ENCODE data around the gene GUCY2D. TPM values are rescaled to one million over a fixed set of nuclear protein-coding genes. Genes with fewer than 3 reads are reported as not detected.
A peak's percentile ranks its signal among the peaks of the same experiment; 100 is the strongest.

GUCY2D gene
- total RNA-seq, 3 donors from 2014 or later (not counting 1 experiment from before 2014, with no cell fraction given), result not detected

- ATAC-seq (peak; percentile 69 to 79 (median 77)), DNase-seq (peak; percentile 37 to 60)
- Mint-ChIP-seq H3K9me3 (no peaks in the 10 kb centered on the region), H3K36me3 (no peaks in the 10 kb centered on the region), H3K4me3 (peak overlapping the region; percentile 66), H3K27ac (peak overlapping the region; percentile 52 to 80), H3K4me1 (peaks cover 23 to 36% of the 10 kb centered on the region in 2 donors), H3K27me3 (ENCODE audit: low read depth in 2 of 2) (peaks cover 8 to 28% of the 10 kb centered on the region in 2 donors)
- intact Hi-C loops (cut with micrococcal nuclease), result loop anchor here (2.0 to 5.0 kb wide), 4 partner anchors 16 to 234 kb away; no protein-coding TSS in a partner anchor
- no peak for TF ChIP-seq CTCF (IDR thresholded peaks at IDR 0.05)
- Histone ChIP-seq H3K9me3 (ENCODE audit: control insufficient read depth, insufficient read depth, low read length) (no peaks in the 10 kb centered on the region), H3K4me1 (ENCODE audit: control insufficient read depth, insufficient read depth, low read length) (peaks cover 30% of the 10 kb centered on the region), H3K36me3 (ENCODE audit: control insufficient read depth, insufficient read depth, low read length) (no peaks in the 10 kb centered on the region), H3K4me3 (ENCODE audit: low read length) (no peak overlapping the region), H3K27me3 (ENCODE audit: control insufficient read depth, insufficient read depth, low read length) (peaks cover 5% of the 10 kb centered on the region), H3K27ac (ENCODE audit: low read length) (peak overlapping the region; percentile 54)
- WGBS (ENCODE audit: insufficient coverage), result 20% methylated on average over 14 of the region's 14 CpGs
Observed at GRCh38 chr17:8056232-8056975, 54.0 kb downstream of the GUCY2D start.

- intact Hi-C loops (cut with micrococcal nuclease), result loop anchor here (1.0 to 5.0 kb wide), 7 partner anchors 16 to 314 kb away; no protein-coding TSS in a partner anchor
- Histone ChIP-seq H3K27me3 (ENCODE audit: control insufficient read depth, insufficient read depth, low read length) (peaks cover 5% of the 10 kb centered on the region), H3K36me3 (ENCODE audit: control insufficient read depth, insufficient read depth, low read length) (no peaks in the 10 kb centered on the region), H3K9me3 (ENCODE audit: control insufficient read depth, insufficient read depth, low read length) (no peaks in the 10 kb centered on the region), H3K4me3 (ENCODE audit: low read length) (no peak overlapping the region), H3K4me1 (ENCODE audit: control insufficient read depth, insufficient read depth, low read length) (peaks cover 30% of the 10 kb centered on the region), H3K27ac (ENCODE audit: low read length) (no peak overlapping the region)
- Mint-ChIP-seq H3K4me3 (peak overlapping the region; percentile 66), H3K9me3 (no peaks in the 10 kb centered on the region), H3K36me3 (no peaks in the 10 kb centered on the region), H3K27me3 (ENCODE audit: low read depth in 2 of 2) (peaks cover 13 to 35% of the 10 kb centered on the region in 2 donors), H3K27ac (peak overlapping the region in 1 of 2 donors; percentile 52), H3K4me1 (peaks cover 23 to 36% of the 10 kb centered on the region in 2 donors)
- DNase-seq, result no peak
- 81% methylated on average over 17 of the region's 17 CpGs for WGBS (ENCODE audit: insufficient coverage)
- no peak for ATAC-seq
- TF ChIP-seq CTCF (IDR thresholded peaks at IDR 0.05), result no peak
Observed at GRCh38 chr17:8056976-8057625, 54.7 kb downstream of the GUCY2D start.

GRCh38 chr17:8057691-8058114 lies 55.3 kb downstream of the GUCY2D start:
- Mint-ChIP-seq H3K27me3 (ENCODE audit: low read depth in 2 of 2) (peaks cover 17 to 41% of the 10 kb centered on the region in 2 donors), H3K27ac (no peak overlapping the region), H3K9me3 (no peaks in the 10 kb centered on the region), H3K4me1 (peaks cover 23 to 36% of the 10 kb centered on the region in 2 donors), H3K4me3 (peak overlapping the region; percentile 45), H3K36me3 (no peaks in the 10 kb centered on the region)
- peaks cover 30% of the 10 kb centered on the region for H3K4me1 ChIP-seq (ENCODE audit: control insufficient read depth, insufficient read depth, low read length)
- peak; percentile 83 to 90 (median 85) for ATAC-seq
- no peak overlapping the region for H3K4me3 ChIP-seq (ENCODE audit: low read length)
- no peak overlapping the region for H3K27ac ChIP-seq (ENCODE audit: low read length)
- intact Hi-C loops (cut with micrococcal nuclease), result loop anchor here (1.0 to 5.0 kb wide), 7 partner anchors 15 to 314 kb away; no protein-coding TSS in a partner anchor
- no peaks in the 10 kb centered on the region for H3K36me3 ChIP-seq (ENCODE audit: control insufficient read depth, insufficient read depth, low read length)
- peak; percentile 81 for TF ChIP-seq CTCF (IDR thresholded peaks at IDR 0.05)
- H3K9me3 ChIP-seq (ENCODE audit: control insufficient read depth, insufficient read depth, low read length), result no peaks in the 10 kb centered on the region
- WGBS (ENCODE audit: insufficient coverage), result 24% methylated on average over 14 of the region's 14 CpGs
- peaks cover 9% of the 10 kb centered on the region for H3K27me3 ChIP-seq (ENCODE audit: control insufficient read depth, insufficient read depth, low read length)
- peak; percentile 31 to 83 for DNase-seq

Data from natural killer cell (primary cell).